Stimulated activated CD8-positive, alpha-beta memory T cell treated with anti-CD3 and anti-CD28 coated beads, Interleukin-7, amount 100 ng/mL, for 48 hours (primary cell): ENCODE measurements around the gene PPP1CA.

ENCODE experiments used
- DNase-seq, 2 donors: peaks; one replicate each; pipeline ENCODE4 v3.0.0-alpha.2; 2020; ENCODE audit warnings: low read depth in 1 of 2; ENCODE audit errors: extremely low read depth in 1 of 2

Gene PPP1CA

DNA sequence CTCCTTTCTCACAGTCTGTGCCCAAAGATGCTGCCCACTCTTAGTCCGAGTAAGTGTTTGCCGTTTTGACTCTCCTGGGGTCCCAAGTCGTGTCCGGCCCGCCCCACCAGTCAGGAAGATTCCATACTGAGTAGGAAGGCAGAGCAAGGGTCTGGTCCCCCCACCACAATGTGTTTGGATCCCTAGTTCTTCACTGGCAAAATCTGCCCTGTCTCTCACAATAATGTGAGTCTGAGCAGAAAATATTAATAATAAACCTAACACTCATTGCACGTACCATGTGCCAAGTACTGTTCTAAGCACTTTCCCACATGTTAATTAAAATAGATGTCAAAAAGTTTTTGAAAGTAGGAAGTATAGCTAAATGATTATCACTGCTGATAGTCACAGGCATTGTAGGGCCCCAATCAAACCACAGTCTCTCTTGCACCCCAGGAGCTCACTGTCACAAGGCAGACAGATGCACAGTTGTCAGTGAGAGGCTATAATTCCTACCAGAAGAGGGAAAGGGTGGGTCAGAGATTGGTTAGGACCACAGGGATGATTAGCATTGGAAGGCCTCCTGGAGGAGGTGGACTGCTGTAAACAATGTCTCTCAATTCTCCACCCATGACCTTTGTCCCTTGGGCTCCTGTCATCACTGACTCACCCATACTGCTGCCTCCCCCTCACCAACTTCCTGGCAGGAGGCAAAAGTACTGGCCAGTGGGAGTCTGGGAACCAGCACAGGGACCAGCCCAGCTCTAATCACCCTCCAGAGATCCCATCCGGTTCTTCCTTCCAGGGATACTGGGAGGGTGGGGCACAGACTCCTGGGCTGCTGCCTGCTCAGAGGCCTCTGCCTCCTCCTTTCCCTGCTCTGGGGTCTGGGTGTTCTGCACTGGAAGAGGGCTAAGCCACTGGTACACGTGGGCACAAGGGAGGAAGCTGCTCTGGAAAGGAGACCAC is 47.3 kb downstream of the PPP1CA start:
- DNase-seq = no peak

- DNase-seq = peak; percentile 90 to 96
These were observed 48.2 kb downstream of the PPP1CA start, which contains the start of gene POLD4 for GRCh38 chr11:67353317-67354074. TSS of gene POLD4 (minus strand) at chr11:67353546. CDS start at chr11:67353399, 147 bp downstream.

- DNase-seq = no peak
These were observed 48.9 kb downstream of the PPP1CA start for GRCh38 chr11:67352546-67353316.

DNA sequence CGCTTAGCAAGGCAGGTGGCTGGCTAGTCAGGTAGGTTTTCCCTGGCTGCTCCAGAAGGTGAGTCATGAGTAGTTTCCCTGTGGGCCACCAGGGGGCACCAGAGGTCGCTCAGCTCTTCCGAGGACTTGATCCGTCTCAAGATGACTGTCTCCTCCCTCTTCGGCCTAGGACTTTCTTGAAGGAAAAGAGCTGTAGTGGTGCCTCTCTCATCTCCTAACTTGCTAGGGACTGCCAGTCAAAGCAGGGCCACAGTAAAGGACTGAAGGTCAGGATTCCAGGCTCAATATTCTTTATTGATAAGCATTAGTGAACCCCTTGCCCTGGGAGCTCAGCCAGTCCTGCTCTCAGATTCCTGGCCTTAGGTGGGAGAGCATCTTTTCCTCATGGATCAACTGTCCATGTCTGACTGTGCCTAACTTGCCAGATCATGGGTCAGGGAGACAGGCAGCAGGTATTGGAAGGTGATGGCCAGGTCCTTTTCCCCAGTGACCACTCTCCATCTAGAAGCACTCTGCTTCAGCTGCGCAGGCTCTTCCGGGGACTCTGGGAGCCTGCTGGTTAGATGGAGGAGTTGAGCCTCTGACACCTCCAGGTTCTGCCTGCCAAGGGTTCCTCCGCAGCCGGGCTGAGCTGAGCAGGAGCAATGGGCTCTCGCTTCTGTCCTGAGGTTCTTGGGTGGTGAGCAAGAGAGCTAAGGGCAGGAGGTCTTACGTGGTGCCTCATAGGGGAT is 50.2 kb downstream of the PPP1CA start:
- DNase-seq = no peak

- DNase-seq = no peak
These were observed 51.7 kb downstream of the PPP1CA start for GRCh38 chr11:67349928-67350465.

- no peak for DNase-seq
These were observed 52.2 kb downstream of the PPP1CA start for GRCh38 chr11:67349457-67349856.

GRCh38 chr11:67349036-67349435 is 52.6 kb downstream of the PPP1CA start:
- no peak for DNase-seq
